CD14-positive monocyte (primary cell): ENCODE results near the gene CDK5. TPM values are rescaled to one million over a fixed set of nuclear protein-coding genes. Genes with fewer than 3 reads are reported as not detected.

Experiments used
- DNase-seq, 3 donors: peaks; one replicate each; pipeline ENCODE4 v3.0.0-alpha.2; 2011 to 2022
- H2AFZ ChIP-seq: 2 replicates; pipeline ENCODE4 v1.6.0; 2012; ENCODE audit warnings: mild to moderate bottlenecking, low read depth, low read length, inconsistent platforms; ENCODE audit not compliant: insufficient read depth, poor library complexity, severe bottlenecking
- H3K27ac ChIP-seq, 2 donors: 1 replicate in 1 of 2; 2 replicates in 1 of 2; pipeline ENCODE4 v1.5.1; 2012 to 2013; ENCODE audit warnings: low read length in 2 of 2, control low read depth in 1 of 2, inconsistent platforms in 1 of 2, low read depth in 1 of 2, mild to moderate bottlenecking in 1 of 2
- H3K27me3 ChIP-seq, 2 donors: one replicate each; pipeline versions ENCODE4 v1.6.0 to v1.6.1; 2011 to 2013; ENCODE audit warnings: low read length in 2 of 2; ENCODE audit not compliant: control insufficient read depth in 2 of 2, insufficient read depth in 2 of 2
- H3K36me3 ChIP-seq, 2 donors: replicated peaks in 1 of 2; 1 replicate in 1 of 2; 2 replicates in 1 of 2; pipeline versions ENCODE4 v1.5.1 to v1.6.1; 2012 to 2013; ENCODE audit warnings: low read length in 2 of 2, control low read depth in 1 of 2, inconsistent platforms in 1 of 2, mild to moderate bottlenecking in 1 of 2; ENCODE audit not compliant: insufficient read depth in 2 of 2, control insufficient read depth in 1 of 2
- H3K4me1 ChIP-seq, 2 donors: 1 replicate in 1 of 2; 2 replicates in 1 of 2; pipeline versions ENCODE4 v1.5.1 to v1.6.1; 2012 to 2013; ENCODE audit warnings: low read length in 2 of 2, control low read depth in 1 of 2, inconsistent platforms in 1 of 2, mild to moderate bottlenecking in 1 of 2, moderate library complexity in 1 of 2; ENCODE audit not compliant: insufficient read depth in 2 of 2, control insufficient read depth in 1 of 2
- H3K4me2 ChIP-seq: replicated peaks from 2 replicates; pipeline ENCODE3; 2012; ENCODE audit warnings: low read length, moderate library complexity, mild to moderate bottlenecking; ENCODE audit not compliant: poor library complexity, severe bottlenecking; ENCODE audit errors: extremely low read depth
- H3K4me3 ChIP-seq, 3 experiments: fragments of 200-600 bp in 1 of 3; sonication (generic) in 1 of 3; replicated peaks in 1 of 3; 1 replicate in 2 of 3; 2 replicates in 1 of 3; pipeline ENCODE4 v1.5.1; 2011 to 2013; ENCODE audit warnings: low read length in 3 of 3, mild to moderate bottlenecking in 3 of 3, control low read depth in 2 of 3, low read depth in 2 of 3, inconsistent platforms in 1 of 3, moderate library complexity in 1 of 3
- H3K79me2 ChIP-seq: 2 replicates; pipeline ENCODE4 v1.6.0; 2012; ENCODE audit warnings: mild to moderate bottlenecking, control low read depth, inconsistent platforms, low read length, moderate library complexity; ENCODE audit not compliant: insufficient read depth
- H3K9ac ChIP-seq: 2 replicates; pipeline ENCODE4 v1.6.0; 2017; ENCODE audit warnings: low read length, mild to moderate bottlenecking; ENCODE audit not compliant: insufficient read depth, poor library complexity, severe bottlenecking
- H3K9me3 ChIP-seq, 2 donors: replicated peaks in 1 of 2; 1 replicate in 1 of 2; 2 replicates in 1 of 2; pipeline versions ENCODE4 v1.5.1 to v1.6.1; 2012 to 2013; ENCODE audit warnings: low read length in 2 of 2, control low read depth in 1 of 2; ENCODE audit not compliant: control insufficient read depth in 1 of 2, insufficient read depth in 1 of 2
- H4K20me1 ChIP-seq: 2 replicates; pipeline ENCODE4 v1.6.0; 2012; ENCODE audit warnings: mild to moderate bottlenecking, low read length, control low read depth, moderate library complexity; ENCODE audit not compliant: insufficient read depth
- H3K27ac Mint-ChIP-seq, 7 donors: one replicate each; pipeline ENCODE4 v1.8.0; 2020; ENCODE audit warnings: mild to moderate bottlenecking in 7 of 7, mixed read lengths in 7 of 7, moderate library complexity in 6 of 7, inconsistent platforms in 2 of 7
- H3K27me3 Mint-ChIP-seq, 3 donors: one replicate each; pipeline ENCODE4 v1.8.0; 2021 to 2022; ENCODE audit warnings: low read depth in 3 of 3, mild to moderate bottlenecking in 3 of 3, mixed read lengths in 3 of 3, moderate library complexity in 3 of 3, inconsistent platforms in 1 of 3
- H3K36me3 Mint-ChIP-seq, 2 donors: one replicate each; pipeline ENCODE4 v1.8.0; 2020; ENCODE audit warnings: mixed read lengths in 2 of 2, inconsistent platforms in 1 of 2, mild to moderate bottlenecking in 1 of 2
- H3K4me1 Mint-ChIP-seq: one replicate; pipeline ENCODE4 v1.8.0; 2020; ENCODE audit warnings: mild to moderate bottlenecking, mixed read lengths
- H3K4me3 Mint-ChIP-seq, 2 donors: one replicate each; pipeline ENCODE4 v1.8.0; 2020; ENCODE audit warnings: mild to moderate bottlenecking in 2 of 2, mixed read lengths in 2 of 2, moderate library complexity in 1 of 2
- H3K9me3 Mint-ChIP-seq, 7 donors: one replicate each; pipeline ENCODE4 v1.8.0; 2020 to 2022; ENCODE audit warnings: mixed read lengths in 7 of 7, mild to moderate bottlenecking in 6 of 7, moderate library complexity in 6 of 7, inconsistent platforms in 2 of 7
- WGBS: methylation state at CpG from one replicate; pipeline ENCODE4 v1.1.5; 2013; ENCODE audit warnings: missing lambda C conversion rate; ENCODE audit not compliant: insufficient coverage; 5-methylcytosine and 5-hydroxymethylcytosine counted together
- intact Hi-C, 2 donors: fragments of 100-400 bp; cut with micrococcal nuclease; formaldehyde crosslinking; loops; one replicate each; pipeline versions ENCODE4 v1.15.0 to v1.15.1; 2023
- polyA plus RNA-seq, 3 donors: library from polyadenylated mRNA; depleted of rRNA in 1 of 3; unstranded in 2 of 3; stranded (reverse) in 1 of 3; fragments of 300-500 nt in 2 of 3; fragments of >200 nt in 1 of 3; fragmentation: Illumina TruSeq in 2 of 3; gene quantifications; 1 replicate in 2 of 3; 2 replicates in 1 of 3; pipeline ENCODE4 v1.2.3, GENCODE V29; 2012 to 2021
- TF ChIP-seq, protein P1 (sequence below): fragments of 200-600 bp; IDR thresholded peaks from one replicate; pipeline ENCODE4 v1.8.0; 2022; ENCODE audit warnings: antibody characterized with exemption, mild to moderate bottlenecking

The CDK5 gene
- polyA plus RNA-seq, 3 donors: 14.9 to 31.2 (median 24.9) TPM

DNA sequence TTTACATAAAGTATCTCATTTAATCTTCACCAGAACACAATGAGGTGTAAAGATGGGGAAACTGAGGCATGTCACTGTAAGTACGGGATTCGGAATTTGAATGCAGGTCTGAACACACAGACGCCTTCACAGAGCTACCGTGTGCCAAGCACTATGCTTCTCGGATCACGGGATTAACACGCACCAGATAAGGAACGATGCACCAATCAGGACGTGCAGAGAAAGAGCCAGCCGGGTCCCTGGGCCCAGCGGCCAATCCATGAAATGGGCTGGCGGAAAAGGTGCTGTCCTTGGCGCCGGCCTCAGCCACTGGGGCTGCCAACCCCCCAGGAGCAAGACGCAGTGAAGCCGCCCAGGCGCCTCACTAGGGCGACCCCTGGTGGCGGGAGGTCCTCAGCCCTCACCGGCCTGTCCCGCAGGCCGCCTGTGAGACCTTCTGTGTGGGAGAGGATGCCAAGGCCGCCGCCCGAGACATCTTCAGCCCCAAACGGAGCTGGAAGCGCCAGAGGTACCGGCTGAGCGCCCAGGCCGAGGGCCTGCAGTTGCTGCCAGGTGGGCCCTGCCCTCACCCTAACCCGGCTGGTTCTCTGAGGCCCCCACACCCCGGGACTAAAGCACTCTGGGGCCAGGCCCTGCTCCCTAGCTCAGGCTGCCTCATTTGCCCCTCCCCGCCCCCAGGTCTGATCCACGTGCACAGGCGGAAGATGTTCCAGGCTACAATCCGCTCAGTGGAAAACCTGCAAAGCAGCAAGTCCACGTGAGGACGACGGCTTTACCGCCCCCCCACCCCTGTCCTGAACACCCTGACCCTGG, 49.0 kb downstream of the CDK5 start:
- no peak overlapping the region for H3K4me3 ChIP-seq
- TF ChIP-seq, protein P1, sequence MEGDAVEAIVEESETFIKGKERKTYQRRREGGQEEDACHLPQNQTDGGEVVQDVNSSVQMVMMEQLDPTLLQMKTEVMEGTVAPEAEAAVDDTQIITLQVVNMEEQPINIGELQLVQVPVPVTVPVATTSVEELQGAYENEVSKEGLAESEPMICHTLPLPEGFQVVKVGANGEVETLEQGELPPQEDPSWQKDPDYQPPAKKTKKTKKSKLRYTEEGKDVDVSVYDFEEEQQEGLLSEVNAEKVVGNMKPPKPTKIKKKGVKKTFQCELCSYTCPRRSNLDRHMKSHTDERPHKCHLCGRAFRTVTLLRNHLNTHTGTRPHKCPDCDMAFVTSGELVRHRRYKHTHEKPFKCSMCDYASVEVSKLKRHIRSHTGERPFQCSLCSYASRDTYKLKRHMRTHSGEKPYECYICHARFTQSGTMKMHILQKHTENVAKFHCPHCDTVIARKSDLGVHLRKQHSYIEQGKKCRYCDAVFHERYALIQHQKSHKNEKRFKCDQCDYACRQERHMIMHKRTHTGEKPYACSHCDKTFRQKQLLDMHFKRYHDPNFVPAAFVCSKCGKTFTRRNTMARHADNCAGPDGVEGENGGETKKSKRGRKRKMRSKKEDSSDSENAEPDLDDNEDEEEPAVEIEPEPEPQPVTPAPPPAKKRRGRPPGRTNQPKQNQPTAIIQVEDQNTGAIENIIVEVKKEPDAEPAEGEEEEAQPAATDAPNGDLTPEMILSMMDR: peak; percentile 88
- H3K27ac ChIP-seq: no peak overlapping the region
- Mint-ChIP-seq H3K4me3 (peak overlapping the region; percentile 50 to 52), H3K36me3 (peaks cover 0 to 3% of the 10 kb centered on the region in 2 donors), H3K27me3 (peaks cover 40 to 70% (median 44%) of the 10 kb centered on the region in 3 donors), H3K9me3 (peaks cover 0 to 5% (median 0%) of the 10 kb centered on the region in 7 donors), H3K4me1 (peaks cover 35% of the 10 kb centered on the region), H3K27ac (no peak overlapping the region)
- no peaks in the 10 kb centered on the region for H3K79me2 ChIP-seq
- WGBS: 66% methylated on average over 36 of the region's 40 CpGs
- H3K36me3 ChIP-seq: no peaks in the 10 kb centered on the region
- intact Hi-C loops: no loop called here
- H4K20me1 ChIP-seq: no peaks in the 10 kb centered on the region
- H3K9ac ChIP-seq: no peak overlapping the region
- H3K4me1 ChIP-seq: peaks cover 24 to 39% of the 10 kb centered on the region in 2 donors
- H3K9me3 ChIP-seq: peaks cover 0 to 4% of the 10 kb centered on the region in 2 donors
- DNase-seq: peak; percentile 33 to 51 (median 41)
- peak overlapping the region; percentile 17 for H2AFZ ChIP-seq
- H3K27me3 ChIP-seq: peaks cover 2 to 39% of the 10 kb centered on the region in 2 donors
- H3K4me2 ChIP-seq: peak overlapping the region; percentile 40

DNA sequence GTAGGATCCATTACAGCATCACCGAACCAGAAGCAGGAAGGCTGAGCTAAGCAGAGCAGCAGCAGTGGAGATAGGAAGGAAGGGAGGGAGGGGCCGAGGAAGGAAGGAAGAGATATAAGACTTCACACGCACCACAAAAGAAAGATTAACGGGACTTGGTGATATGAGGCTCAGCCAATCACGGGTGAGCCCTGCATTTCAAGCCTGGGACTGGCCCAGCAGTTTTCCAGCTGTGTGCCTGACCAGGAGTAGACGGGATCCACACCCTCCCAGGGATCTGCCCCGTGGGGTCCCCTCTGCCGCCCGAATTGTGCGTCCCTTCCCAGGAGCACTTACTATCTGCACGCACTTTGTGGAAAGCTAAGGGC, 49.6 kb downstream of the CDK5 start:
- H3K27ac ChIP-seq: no peak overlapping the region
- peak overlapping the region; percentile 40 for H3K4me2 ChIP-seq
- no peak overlapping the region for H3K9ac ChIP-seq
- no peaks in the 10 kb centered on the region for H4K20me1 ChIP-seq
- peaks cover 20 to 33% of the 10 kb centered on the region in 2 donors for H3K4me1 ChIP-seq
- H3K4me3 ChIP-seq: no peak overlapping the region
- Mint-ChIP-seq H3K27me3 (peaks cover 38 to 70% (median 44%) of the 10 kb centered on the region in 3 donors), H3K9me3 (peaks cover 0 to 5% (median 0%) of the 10 kb centered on the region in 7 donors), H3K36me3 (peaks cover 0 to 3% of the 10 kb centered on the region in 2 donors), H3K4me1 (peaks cover 32% of the 10 kb centered on the region), H3K4me3 (peak overlapping the region; percentile 50 to 52), H3K27ac (peak overlapping the region in 1 of 7 donors; percentile 71)
- intact Hi-C loops: no loop called here
- peaks cover 0 to 4% of the 10 kb centered on the region in 2 donors for H3K9me3 ChIP-seq
- TF ChIP-seq, protein P1: no peak
- WGBS: 21% methylated on average over 3 of the region's 11 CpGs
- peaks cover 2 to 36% of the 10 kb centered on the region in 2 donors for H3K27me3 ChIP-seq
- peak overlapping the region; percentile 17 for H2AFZ ChIP-seq
- no peaks in the 10 kb centered on the region for H3K36me3 ChIP-seq
- DNase-seq: no peak
- no peaks in the 10 kb centered on the region for H3K79me2 ChIP-seq
